ENCODE measurements around the gene SUGCT.

The SUGCT gene

DNA sequence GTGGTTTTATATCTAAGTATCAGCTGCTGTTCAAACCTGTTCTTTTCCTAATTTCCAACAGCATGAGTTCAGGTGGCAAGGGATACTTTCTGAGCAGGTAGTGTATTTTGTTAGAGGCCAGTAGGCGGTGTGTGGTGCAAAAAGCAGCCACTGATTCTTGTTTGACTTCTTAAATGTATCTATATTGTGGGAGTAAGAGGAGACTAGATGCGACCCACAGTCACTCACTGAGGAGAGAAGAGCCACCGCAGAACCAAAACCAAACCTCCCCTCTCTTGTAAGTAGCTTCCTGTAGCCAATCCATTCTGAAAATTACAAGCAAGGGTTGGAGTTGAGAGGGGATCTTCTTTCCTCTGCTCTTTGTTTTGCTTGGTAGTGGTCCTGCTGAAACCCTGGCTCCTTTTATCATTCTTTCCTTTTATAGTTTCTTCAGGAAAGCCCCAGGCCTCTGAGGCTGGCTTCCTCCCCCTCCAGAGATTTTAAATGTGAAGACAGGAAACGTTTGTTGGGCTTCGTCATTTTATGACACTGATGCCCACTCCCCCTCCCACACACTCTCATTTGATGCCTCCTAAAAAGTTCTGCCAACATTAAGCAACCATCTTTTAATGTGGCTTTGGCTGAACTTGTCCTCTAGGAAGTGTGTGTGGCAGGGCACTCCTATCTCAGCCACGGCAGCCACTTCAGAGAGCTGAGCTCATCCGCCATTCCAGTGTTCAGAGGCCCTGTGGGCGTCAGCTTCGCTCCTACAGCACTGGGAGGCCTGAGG is 566.0 kb downstream of the SUGCT start:
- DNase-seq = no peak

DNA sequence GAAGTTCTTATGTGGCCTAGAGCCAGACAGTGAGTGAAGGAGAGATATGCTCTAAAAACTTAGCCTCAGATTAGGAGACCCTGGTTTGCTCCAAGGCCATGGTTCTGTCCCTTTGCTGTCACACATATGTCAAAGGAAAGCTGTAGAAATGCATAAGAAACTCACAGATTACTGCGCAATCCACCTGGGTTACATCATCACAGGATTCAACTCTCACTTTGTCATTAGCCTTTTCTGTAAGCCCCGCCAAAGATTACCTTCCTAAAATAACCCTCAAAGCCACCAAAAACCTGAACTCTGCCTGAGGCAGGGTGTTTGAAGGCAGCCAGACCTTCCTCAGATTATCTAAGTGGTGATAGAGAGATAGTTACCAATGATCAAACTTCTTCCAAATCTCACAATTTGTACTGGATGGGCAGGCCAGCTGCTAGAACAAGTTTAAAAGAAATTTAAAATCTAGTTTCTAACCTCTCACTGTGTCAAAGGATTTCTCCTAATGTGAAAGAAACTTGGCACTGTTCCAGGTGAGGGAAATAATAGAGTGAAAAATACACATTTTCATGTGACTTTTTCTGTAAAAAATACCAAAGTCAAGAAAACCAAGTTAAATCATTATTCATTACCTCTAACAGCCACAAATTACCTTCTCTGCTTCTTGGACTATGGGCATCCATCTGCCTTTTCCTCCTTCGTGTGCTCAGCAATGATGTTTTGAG is 567.2 kb downstream of the SUGCT start:
- DNase-seq = no peak

DNA sequence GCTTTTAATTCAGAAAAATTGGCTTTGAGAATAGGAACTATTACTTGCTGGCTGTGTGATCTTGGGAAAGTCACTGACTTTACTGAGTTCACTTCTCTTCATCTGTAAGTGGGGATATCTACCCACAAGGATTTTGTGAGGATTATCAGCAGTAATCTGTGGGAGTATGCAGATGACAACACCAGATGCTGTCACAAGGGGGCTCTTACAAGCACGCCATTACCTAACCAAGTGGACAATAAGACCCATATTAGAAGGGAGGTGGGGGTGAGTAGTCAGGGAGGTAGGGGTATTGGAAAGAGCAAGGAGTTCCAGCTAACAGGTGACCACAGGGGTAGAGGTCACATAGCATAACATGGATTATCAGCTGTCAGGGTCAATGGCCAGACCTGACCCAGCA is 569.4 kb downstream of the SUGCT start:
- DNase-seq = no peak

DNA sequence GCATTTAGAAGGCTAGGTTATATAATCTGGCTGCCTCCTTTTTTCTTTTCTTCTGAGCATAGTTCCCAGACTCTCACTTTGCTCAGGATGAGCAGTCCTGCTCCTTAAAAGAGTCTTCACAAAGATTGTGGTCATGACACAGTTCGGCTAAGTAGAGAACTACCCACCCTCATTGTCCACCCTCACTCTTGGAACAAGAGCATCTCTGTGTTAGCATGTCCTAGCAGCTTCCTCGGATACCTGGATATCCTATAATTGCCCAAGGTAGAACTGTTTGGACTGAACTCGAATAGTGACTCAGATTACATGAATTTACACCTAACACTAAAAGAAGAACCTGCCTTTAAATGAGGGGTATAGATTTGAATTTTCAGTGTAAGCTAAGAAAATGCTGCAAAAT is 572.0 kb downstream of the SUGCT start:
- DNase-seq = no peak

GRCh38 chr7:40709062-40709964 is 574.5 kb downstream of the SUGCT start:
- DNase-seq = no peak

GRCh38 chr7:40711706-40712105 is 576.9 kb downstream of the SUGCT start:
- no peak for DNase-seq

DNA sequence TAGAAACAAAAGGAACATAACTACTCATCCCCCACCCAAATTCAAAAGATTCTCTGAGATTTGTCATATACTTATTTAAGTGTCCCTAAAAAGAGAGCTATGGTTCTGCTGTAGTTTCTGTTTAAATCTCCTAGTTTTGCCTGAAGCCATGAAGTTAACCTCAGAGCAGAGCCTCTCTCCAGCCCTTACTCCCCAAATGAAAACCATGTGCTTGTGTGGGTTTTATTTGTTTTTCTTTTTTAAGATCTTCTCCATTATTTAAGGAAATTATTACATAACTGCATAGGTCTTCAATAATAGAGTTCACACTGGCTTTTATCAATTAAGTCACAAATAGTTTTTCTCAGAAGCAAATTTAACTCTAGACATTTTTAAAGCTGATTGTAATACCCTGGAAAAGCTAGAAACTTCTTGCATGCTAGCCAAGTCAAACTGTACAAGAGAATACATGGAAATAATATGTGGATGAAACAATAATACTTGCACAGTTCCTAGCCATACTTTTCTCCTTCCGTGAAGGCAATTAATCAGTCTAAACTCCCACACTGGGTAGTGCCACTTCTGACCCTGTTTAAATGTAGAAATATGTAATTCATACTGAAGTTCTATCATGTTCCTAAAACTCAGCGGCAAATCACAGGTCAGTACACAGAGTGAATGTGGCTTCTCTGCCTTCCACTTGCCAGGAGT is 579.7 kb downstream of the SUGCT start:
- DNase-seq = no peak

DNA sequence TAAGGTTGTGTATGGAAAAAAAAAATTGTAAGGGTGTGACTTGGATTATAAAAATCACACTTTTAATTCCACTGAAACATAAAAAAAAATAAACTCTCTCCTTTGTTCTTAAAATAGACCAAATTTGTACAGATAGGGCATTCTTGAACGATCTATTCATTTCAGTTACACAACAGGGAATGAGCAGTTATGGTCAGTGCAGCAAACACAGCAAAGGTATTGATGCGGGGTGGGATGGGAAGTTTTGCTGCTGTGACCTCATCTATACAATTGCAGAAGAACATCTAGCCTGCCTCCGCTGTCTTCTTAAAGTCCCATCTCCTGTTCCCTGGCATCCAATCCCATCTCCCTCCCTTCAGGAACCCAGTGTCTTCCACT is 580.2 kb downstream of the SUGCT start:
- DNase-seq = no peak

- DNase-seq = no peak
These were observed 581.2 kb downstream of the SUGCT start for GRCh38 chr7:40716052-40716451.

DNA sequence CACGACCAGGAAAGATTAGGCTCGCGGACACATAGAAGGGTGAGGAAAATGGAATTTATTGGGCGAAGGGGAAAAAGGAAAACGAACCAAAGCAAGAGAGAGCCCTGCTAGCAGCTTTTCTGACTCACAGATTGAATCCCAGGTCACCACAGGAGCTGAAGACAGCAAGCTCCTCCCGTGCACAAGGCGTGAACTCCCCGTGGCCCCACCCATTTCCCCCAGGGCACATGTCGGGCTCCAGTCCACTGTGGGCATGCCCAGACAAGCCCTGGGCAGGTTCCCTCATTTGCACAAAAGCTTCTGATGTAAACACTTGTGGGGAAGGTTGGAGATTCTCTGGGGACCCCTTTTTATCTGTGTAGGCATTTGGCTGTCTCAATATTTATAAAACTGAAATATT is 582.4 kb downstream of the SUGCT start:
- no peak for DNase-seq

DNA sequence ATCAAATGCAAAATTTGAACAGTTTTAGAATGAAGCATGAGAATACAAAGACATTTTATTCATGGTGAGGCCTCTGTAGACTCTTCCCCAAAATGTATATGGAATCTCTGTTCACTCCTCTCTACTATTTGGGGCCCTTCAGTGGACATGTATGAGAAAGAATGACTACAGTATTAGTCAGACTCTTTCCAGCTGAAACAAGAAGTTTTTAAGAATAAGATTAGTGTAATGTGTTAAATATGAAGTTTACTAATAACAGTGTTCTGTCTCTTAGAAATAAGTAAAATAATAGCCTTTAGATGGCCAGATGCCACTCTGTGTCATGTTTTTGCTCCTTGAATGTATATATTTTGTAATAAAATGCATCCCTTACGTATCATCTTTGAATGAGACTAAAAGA is 585.6 kb downstream of the SUGCT start:
- DNase-seq = no peak

- no peak for DNase-seq
These were observed 586.6 kb downstream of the SUGCT start for GRCh38 chr7:40721342-40721949.

DNA sequence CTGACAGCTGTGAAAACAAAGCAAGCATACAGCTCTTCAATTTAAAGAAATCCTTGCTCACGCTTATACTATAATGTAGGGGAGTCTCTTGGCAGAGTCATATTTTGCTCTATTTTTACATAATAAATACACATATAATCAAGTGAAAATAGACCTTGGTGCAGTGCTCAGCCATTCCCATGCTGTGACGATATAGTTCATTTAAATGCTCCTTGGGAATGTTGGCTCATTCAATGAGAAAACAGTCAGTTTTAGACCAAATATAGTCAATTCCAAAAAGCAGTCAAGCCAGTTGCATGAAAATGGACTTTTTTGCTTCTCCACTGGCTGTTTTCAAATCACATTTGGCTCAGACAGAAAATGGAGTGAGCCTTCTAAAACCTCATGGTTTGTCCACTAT is 587.4 kb downstream of the SUGCT start:
- DNase-seq = no peak

DNA sequence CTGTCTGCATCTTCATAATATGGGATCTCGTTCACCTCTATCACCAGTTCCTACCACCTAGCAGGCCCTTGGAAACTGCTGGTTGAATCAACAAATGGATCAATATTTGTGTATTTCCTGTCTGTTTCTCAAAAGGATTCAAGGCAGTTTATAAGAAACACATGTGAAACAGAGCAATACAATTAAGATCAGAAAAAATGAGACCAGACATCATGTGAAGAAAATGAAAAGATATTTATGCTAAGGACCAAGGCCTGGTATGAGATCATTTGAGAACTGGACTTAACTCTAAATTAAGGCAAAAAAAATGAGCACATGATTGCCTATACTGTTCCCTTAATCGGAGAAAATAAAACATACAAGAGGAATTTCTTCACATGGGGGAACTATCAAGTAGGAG is 589.0 kb downstream of the SUGCT start:
- DNase-seq = no peak

DNA sequence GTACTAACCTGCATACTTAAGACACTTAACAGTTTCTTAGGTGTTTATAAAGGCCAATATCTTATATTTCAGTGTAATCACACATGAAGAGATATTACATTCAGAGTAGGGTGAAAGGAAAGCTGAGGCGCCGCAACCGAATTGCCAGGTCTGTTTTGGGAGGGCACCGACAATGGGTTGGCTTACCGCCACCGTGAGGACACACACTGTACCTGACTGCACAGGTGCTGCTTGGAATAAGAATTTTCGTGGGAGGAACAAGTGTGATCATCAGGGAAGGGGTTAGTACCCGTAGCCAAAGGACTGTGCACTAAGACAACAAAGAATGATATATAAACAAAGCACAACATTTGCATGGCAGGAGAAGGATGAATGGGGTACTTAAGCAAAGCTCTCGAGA is 591.8 kb downstream of the SUGCT start:
- no peak for DNase-seq

DNA sequence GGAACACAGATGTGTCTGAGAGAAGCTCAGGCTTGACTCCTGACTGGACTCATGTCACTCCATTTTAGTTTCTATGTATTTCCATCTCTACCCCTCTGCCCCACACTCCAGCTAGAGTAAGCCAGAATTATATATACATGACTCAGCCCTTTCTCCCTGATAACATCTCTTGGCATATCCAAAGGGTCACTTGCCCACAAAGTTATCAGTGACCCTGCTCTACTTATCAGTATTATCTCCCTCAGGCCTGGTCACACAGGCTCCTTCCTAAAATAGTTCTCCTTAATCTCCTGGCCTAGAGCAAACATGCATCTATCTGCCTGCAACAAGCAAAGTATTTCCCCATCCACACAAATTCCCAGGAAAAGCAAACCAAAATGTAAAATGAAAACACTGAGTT is 598.3 kb downstream of the SUGCT start:
- DNase-seq = no peak

GRCh38 chr7:40733578-40733977 is 598.8 kb downstream of the SUGCT start:
- DNase-seq = no peak

GRCh38 chr7:40739257-40739656 is 604.5 kb downstream of the SUGCT start:
- DNase-seq = no peak

DNA sequence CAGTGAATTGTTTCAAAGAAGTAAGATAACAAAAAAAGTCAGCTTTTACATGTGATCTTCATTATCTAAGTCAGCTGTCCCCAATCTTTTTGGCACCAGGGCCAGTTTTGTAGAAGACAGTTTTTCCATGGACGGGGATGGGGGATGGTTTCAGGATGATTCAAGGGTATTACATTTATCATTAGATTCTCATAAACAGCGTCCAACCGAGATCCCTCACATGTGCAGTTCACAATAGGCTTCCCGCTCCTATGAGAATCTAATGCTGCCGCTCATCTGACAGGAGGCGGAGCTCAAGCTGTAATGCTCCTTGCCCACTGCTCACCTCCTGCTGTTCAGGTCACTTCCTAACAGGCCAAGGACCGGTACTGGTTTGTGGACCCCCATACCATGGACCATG is 607.5 kb downstream of the SUGCT start:
- DNase-seq = no peak

GRCh38 chr7:40746841-40747556 is 612.2 kb downstream of the SUGCT start:
- DNase-seq = no peak

- no peak for DNase-seq
These were observed 613.1 kb downstream of the SUGCT start for GRCh38 chr7:40747856-40748255.

GRCh38 chr7:40749877-40750276 is 615.1 kb downstream of the SUGCT start:
- DNase-seq = no peak

Measured in CD4-positive, alpha-beta T cell treated with Interleukin-4 for 4 hours (primary cell).